ENCODE measurements around the gene CDKN2B-AS1.

CDKN2B-AS1 gene

DNA sequence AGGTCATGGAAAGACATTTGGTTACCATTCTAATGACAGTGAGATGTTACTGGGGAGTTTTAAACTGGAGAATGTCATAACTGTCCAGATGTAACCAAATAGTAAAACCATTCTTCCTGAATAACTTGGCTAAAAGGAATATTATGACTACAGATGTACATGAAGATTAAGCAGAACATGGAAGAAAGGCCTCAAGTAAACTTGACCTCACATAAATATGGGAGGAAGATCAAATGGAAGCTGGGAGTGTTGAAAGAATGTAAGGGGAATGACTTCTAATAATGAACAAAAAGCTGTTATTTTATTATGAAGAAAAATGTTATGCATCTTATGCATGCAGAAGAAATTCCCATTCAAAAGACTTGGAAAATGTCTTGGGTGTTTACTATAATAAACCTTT is 122.2 kb downstream of the CDKN2B-AS1 start:
- DNase-seq (ENCODE audit: low spot score), result no peak
- TF ChIP-seq, protein P1, sequence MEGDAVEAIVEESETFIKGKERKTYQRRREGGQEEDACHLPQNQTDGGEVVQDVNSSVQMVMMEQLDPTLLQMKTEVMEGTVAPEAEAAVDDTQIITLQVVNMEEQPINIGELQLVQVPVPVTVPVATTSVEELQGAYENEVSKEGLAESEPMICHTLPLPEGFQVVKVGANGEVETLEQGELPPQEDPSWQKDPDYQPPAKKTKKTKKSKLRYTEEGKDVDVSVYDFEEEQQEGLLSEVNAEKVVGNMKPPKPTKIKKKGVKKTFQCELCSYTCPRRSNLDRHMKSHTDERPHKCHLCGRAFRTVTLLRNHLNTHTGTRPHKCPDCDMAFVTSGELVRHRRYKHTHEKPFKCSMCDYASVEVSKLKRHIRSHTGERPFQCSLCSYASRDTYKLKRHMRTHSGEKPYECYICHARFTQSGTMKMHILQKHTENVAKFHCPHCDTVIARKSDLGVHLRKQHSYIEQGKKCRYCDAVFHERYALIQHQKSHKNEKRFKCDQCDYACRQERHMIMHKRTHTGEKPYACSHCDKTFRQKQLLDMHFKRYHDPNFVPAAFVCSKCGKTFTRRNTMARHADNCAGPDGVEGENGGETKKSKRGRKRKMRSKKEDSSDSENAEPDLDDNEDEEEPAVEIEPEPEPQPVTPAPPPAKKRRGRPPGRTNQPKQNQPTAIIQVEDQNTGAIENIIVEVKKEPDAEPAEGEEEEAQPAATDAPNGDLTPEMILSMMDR (IDR thresholded peaks at IDR 0.05; ENCODE audit: extremely low read depth, missing control alignments), result no peak

GRCh38 chr9:22117511-22118384 is 123.2 kb downstream of the CDKN2B-AS1 start:
- TF ChIP-seq, protein P1 (IDR thresholded peaks at IDR 0.05; ENCODE audit: extremely low read depth, missing control alignments), result no peak
- no peak for DNase-seq (ENCODE audit: low spot score)

DNA sequence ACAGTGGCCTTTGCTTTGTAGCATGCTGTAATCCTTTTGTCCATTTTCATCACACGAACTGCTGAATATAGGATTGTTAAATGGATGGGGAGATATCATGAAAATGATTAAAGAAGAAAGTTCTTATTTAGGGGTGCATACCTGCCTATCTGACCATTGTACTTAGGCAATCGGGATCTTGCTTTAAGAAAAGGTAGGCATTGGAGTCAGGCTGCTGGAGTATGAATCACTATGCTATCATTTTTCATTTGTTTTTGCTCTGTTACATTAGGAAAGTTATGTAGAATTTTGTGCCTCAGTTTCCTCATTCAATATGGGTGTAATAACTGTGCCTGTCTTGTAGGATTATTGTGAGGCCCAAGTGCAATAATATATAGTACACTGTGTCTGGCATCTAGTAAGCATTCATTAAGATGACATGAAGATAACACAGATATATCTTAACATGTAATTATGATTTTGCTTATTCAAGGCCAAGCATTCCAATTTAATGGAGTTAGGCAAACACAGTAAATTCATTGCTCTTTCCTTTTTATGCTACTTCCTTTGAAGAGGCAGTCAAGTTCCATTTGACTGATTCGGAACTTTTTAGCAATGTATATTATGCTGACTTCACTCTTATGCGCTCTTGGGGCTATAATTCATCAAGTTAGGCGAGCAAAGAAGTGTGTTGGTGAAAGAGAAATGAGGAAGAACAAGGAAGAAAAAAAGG is 124.4 kb downstream of the CDKN2B-AS1 start:
- TF ChIP-seq, protein P1 (IDR thresholded peaks at IDR 0.05; ENCODE audit: extremely low read depth, missing control alignments), result no peak

DNA sequence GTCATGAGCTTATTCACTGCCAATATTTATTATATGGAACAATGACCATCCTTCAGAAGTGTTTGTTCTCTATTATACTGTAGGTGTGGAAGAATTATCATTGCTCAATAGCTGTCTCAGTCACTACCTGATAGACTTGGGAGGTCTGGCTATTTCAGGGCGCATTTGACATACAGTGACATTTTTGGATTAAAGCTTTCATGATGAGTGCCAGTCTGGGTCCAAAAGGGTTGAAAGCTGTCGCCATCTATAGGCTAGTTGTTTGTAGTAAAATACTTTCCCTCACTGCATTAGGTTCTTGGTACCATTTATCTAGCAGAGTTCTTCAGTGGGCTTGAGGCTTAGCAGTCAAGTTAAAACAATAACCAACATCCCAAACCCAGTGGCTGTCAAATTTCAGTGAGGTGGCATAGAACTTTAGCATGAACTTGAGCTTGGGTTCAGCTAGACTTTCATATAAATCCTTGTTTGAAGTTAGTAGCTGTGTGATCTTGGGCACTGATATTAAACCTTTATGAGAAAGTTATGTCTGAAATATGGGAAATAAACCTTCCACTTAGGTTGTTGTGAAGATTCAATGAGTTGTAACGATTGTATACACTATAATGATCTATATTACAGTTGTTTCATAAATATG is 125.0 kb downstream of the CDKN2B-AS1 start:
- DNase-seq (ENCODE audit: low spot score), result no peak

More for the DNA sequence above, 124.4 kb downstream of the CDKN2B-AS1 start:
- DNase-seq (ENCODE audit: low spot score), result no peak

DNA sequence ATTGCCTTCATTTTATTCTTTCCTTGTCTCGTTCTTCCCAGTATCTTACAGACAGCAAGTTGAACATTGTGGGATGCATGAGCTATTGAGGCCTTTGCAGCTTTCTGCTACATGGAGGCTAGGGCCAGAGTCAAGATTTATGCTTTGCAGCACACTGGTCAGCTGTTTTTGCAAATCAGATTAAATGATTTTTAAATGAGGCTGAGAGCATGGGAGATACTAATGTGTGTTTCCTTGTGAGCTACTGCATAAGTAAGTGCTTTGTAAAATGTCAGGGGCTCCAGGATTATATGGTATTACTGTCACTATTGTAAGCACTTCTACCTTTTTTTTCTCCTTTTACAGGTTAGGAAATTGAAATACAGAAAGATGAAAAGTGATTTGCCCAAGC is 125.6 kb downstream of the CDKN2B-AS1 start:
- TF ChIP-seq, protein P1 (IDR thresholded peaks at IDR 0.05; ENCODE audit: extremely low read depth, missing control alignments), result no peak
- no peak for DNase-seq (ENCODE audit: low spot score)

More for the DNA sequence above, 125.0 kb downstream of the CDKN2B-AS1 start:
- TF ChIP-seq, protein P1 (IDR thresholded peaks at IDR 0.05; ENCODE audit: extremely low read depth, missing control alignments), result peak; percentile 43

GRCh38 chr9:22120595-22120994 is 126.0 kb downstream of the CDKN2B-AS1 start:
- DNase-seq (ENCODE audit: low spot score), result no peak
- TF ChIP-seq, protein P1 (IDR thresholded peaks at IDR 0.05; ENCODE audit: extremely low read depth, missing control alignments), result no peak
